PC-9 (cell line): ENCODE measurements around the gene CRACR2A.

Source experiments
- EZH2 ChIP-seq: fragments of 200-600 bp; sonication (generic); IDR thresholded peaks from 2 replicates; pipeline ENCODE4 v1.8.0; 2017; ENCODE audit warnings: antibody characterized with exemption, low read depth
- TF ChIP-seq, protein P1 (sequence below): fragments of 200-600 bp; sonication (generic); conservative IDR thresholded peaks from 2 replicates; pipeline ENCODE4 v1.6.1; 2017; ENCODE audit warnings: mixed run types, antibody characterized with exemption, mild to moderate bottlenecking, moderate library complexity

DNA sequence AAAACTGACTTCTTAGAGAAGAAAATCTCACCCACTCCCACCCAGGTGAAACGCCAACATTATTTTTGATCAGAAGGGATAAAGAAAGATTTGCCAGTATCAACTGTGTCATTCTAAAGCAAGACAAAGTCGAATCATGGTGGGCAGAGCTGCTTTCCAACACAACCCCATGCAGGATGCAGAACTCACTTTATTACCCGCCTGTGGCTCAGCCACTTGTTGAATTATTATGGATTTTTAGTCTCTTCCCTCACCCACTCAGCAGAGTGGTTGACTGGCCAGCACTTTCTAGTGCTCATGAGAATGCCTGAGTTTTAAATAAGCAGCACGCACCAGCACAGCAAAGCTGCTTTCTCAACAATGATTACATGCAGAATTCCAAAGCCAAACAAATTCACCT, 32.1 kb downstream of the CRACR2A start:
- TF ChIP-seq, protein P1, sequence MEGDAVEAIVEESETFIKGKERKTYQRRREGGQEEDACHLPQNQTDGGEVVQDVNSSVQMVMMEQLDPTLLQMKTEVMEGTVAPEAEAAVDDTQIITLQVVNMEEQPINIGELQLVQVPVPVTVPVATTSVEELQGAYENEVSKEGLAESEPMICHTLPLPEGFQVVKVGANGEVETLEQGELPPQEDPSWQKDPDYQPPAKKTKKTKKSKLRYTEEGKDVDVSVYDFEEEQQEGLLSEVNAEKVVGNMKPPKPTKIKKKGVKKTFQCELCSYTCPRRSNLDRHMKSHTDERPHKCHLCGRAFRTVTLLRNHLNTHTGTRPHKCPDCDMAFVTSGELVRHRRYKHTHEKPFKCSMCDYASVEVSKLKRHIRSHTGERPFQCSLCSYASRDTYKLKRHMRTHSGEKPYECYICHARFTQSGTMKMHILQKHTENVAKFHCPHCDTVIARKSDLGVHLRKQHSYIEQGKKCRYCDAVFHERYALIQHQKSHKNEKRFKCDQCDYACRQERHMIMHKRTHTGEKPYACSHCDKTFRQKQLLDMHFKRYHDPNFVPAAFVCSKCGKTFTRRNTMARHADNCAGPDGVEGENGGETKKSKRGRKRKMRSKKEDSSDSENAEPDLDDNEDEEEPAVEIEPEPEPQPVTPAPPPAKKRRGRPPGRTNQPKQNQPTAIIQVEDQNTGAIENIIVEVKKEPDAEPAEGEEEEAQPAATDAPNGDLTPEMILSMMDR, result no peak
- no peak for TF ChIP-seq EZH2
